Endothelial cell of umbilical vein (primary cell): ENCODE results near the gene CYBA. TPM values are rescaled to one million over a fixed set of nuclear protein-coding genes. Genes with fewer than 3 reads are reported as not detected.

Experiments used
- BruUV-seq: library from RNA; stranded (reverse); fragments of 400-500 nt; replicated peaks from 2 replicates; lab custom pipeline; 2021; lab: Mats Ljungman, UMichigan
- CTCF ChIA-PET: fragments of 300-600, 350-600 bp; sonication (Branson Sonifier 250); formaldehyde crosslinking; loops from one replicate; lab custom pipeline; 2021; ENCODE audit warnings: antibody characterized with exemption, inconsistent platforms; lab: Charles Lee
- POLR2A ChIA-PET: fragments of 300-600, 350-600 bp; sonication (Branson Sonifier 250); formaldehyde crosslinking; loops from one replicate; lab custom pipeline; 2021; ENCODE audit warnings: antibody characterized with exemption, inconsistent platforms; lab: Charles Lee
- DNase-seq: peaks from one replicate; pipeline ENCODE4 v3.0.0-alpha.2; 2011; ENCODE audit warnings: low read depth, low spot score
- FAIRE-seq: peaks from 2 replicates; lab custom pipeline; 2011; peaks lifted over from hg19 to GRCh38; lab: Jason Lieb, UNC
- H2AFZ ChIP-seq: 2 replicates; pipeline ENCODE4 v1.6.0; 2012; ENCODE audit warnings: low read depth, low read length, control low read depth, inconsistent platforms
- H3K27ac ChIP-seq: 2 replicates; pipeline ENCODE4 v1.5.1; 2011; ENCODE audit warnings: low read depth, mild to moderate bottlenecking, control low read depth, low read length, moderate library complexity; ENCODE audit not compliant: insufficient read depth
- H3K27me3 ChIP-seq, 2 experiments: 2 replicates each; pipeline versions ENCODE4 v1.6.0 to v1.6.1; 2011; ENCODE audit warnings: low read length in 2 of 2, mixed read lengths in 1 of 2; ENCODE audit not compliant: control insufficient read depth in 2 of 2, insufficient read depth in 2 of 2
- H3K36me3 ChIP-seq, 2 experiments: 2 replicates in 1 of 2; 3 replicates in 1 of 2; pipeline ENCODE4 v1.5.1; 2011; ENCODE audit warnings: low read length in 2 of 2, mild to moderate bottlenecking in 1 of 2, moderate library complexity in 1 of 2; ENCODE audit not compliant: control insufficient read depth in 2 of 2, insufficient read depth in 2 of 2; ENCODE audit errors: extremely low read depth in 1 of 2
- H3K4me1 ChIP-seq: 3 replicates; pipeline ENCODE4 v1.5.1; 2011; ENCODE audit warnings: mild to moderate bottlenecking, low read length; ENCODE audit not compliant: control insufficient read depth, insufficient read depth; ENCODE audit errors: extremely low read depth
- H3K4me2 ChIP-seq: 2 replicates; pipeline ENCODE4 v1.6.1; 2011; ENCODE audit warnings: low read length, control low read depth, mixed read lengths; ENCODE audit not compliant: insufficient read depth
- H3K4me3 ChIP-seq, 3 experiments: fragments of 200-600 bp in 1 of 3; sonication (generic), shearing (Covaris generic) in 1 of 3; replicated peaks in 1 of 3; 2 replicates each; pipeline ENCODE4 v1.5.1; 2011 to 2016; ENCODE audit warnings: control low read depth in 3 of 3, low read length in 3 of 3, mild to moderate bottlenecking in 2 of 3, inconsistent platforms in 1 of 3, low read depth in 1 of 3, moderate library complexity in 1 of 3; ENCODE audit not compliant: insufficient read depth in 1 of 3
- H3K79me2 ChIP-seq: 2 replicates; pipeline ENCODE4 v1.6.0; 2012; ENCODE audit warnings: low read length, inconsistent platforms; ENCODE audit not compliant: control insufficient read depth, insufficient read depth
- H3K9ac ChIP-seq: replicated peaks from 2 replicates; pipeline ENCODE3; 2011; ENCODE audit warnings: low read length, control low read depth; ENCODE audit not compliant: insufficient read depth; ENCODE audit errors: extremely low read depth
- H3K9me1 ChIP-seq: replicated peaks from 3 replicates; pipeline ENCODE4 v1.6.0; 2011; ENCODE audit warnings: mild to moderate bottlenecking, low read length; ENCODE audit not compliant: control insufficient read depth, insufficient read depth; ENCODE audit errors: extremely low read depth
- H3K9me3 ChIP-seq: replicated peaks from 2 replicates; pipeline ENCODE4 v1.5.1; 2012; ENCODE audit warnings: low read length, inconsistent platforms; ENCODE audit not compliant: control insufficient read depth, insufficient read depth
- H4K20me1 ChIP-seq: replicated peaks from 2 replicates; pipeline ENCODE3; 2011; ENCODE audit warnings: mild to moderate bottlenecking, low read length; ENCODE audit not compliant: control insufficient read depth, insufficient read depth; ENCODE audit errors: extremely low read depth
- CTCF ChIP-seq, 2 donors: IDR thresholded peaks; 1 replicate in 1 of 2; 2 replicates in 1 of 2; pipeline ENCODE4 v1.5.1; 2011; ENCODE audit warnings: low read length in 2 of 2, mild to moderate bottlenecking in 2 of 2, moderate library complexity in 2 of 2, control low read depth in 1 of 2, inconsistent platforms in 1 of 2, low read depth in 1 of 2; ENCODE audit not compliant: insufficient read depth in 1 of 2; ENCODE audit errors: extremely low read depth in 1 of 2
- EZH2 ChIP-seq: IDR thresholded peaks from 2 replicates; pipeline ENCODE4 v1.6.1; 2012; ENCODE audit warnings: borderline replicate concordance, low read depth, mild to moderate bottlenecking, moderate library complexity, low read length, inconsistent platforms; ENCODE audit not compliant: severe bottlenecking
- FOS ChIP-seq: IDR thresholded peaks from 2 replicates; pipeline ENCODE4 v1.6.1; 2011; ENCODE audit warnings: mild to moderate bottlenecking, low read length, moderate library complexity, borderline replicate concordance; ENCODE audit not compliant: insufficient read depth
- GATA2 ChIP-seq: IDR thresholded peaks from 2 replicates; pipeline ENCODE4 v1.7.0; 2011; ENCODE audit warnings: low read depth, mild to moderate bottlenecking, moderate library complexity, mixed read lengths, low read length; ENCODE audit not compliant: insufficient read length, insufficient read depth
- JUN ChIP-seq: IDR thresholded peaks from 2 replicates; pipeline ENCODE4 v1.6.1; 2011; ENCODE audit warnings: borderline replicate concordance, low read depth; ENCODE audit not compliant: insufficient read length, insufficient read depth
- MAX ChIP-seq: IDR thresholded peaks from 2 replicates; pipeline ENCODE4 v1.6.1; 2011; ENCODE audit not compliant: insufficient read depth, insufficient read length
- MYC ChIP-seq: IDR thresholded peaks from one replicate; pipeline ENCODE4 v1.6.1; 2011; ENCODE audit warnings: mild to moderate bottlenecking, low read depth, low read length
- POLR2A ChIP-seq: IDR thresholded peaks from 2 replicates; pipeline ENCODE4 v1.6.1; 2012; ENCODE audit warnings: low read depth, mild to moderate bottlenecking, control low read depth, low read length
- POLR2AphosphoS5 ChIP-seq: IDR thresholded peaks from 2 replicates; pipeline ENCODE4 v1.6.1; 2012; ENCODE audit warnings: low read depth, mild to moderate bottlenecking, control low read depth, low read length, moderate library complexity; ENCODE audit not compliant: insufficient read depth
- dilution Hi-C: fragments of 300-500 bp; cut with MboI; formaldehyde crosslinking; loops from one replicate; pipeline ENCODE4 v1.15.0; 2019; ENCODE audit warnings: low sequenced_read_pairs; ENCODE audit not compliant: extremely low pct_ligation_motif_present
- intact Hi-C: fragments of 100-400 bp; cut with micrococcal nuclease; formaldehyde crosslinking; loops from one replicate; pipeline ENCODE4 v1.10.0; 2022
- polyA plus RNA-seq, 4 experiments: library from polyadenylated mRNA; depleted of rRNA in 3 of 4; stranded (reverse) in 3 of 4; unstranded in 1 of 4; fragments of >200 nt; gene quantifications; 2 replicates each; pipeline versions ENCODE4 v1.2.1 to v1.2.3, GENCODE V29; 2011 to 2012; ENCODE audit warnings: missing spikeins in 1 of 4
- total RNA-seq: library from RNA; stranded (reverse); gene quantifications from 2 replicates; pipeline ENCODE4 v1.2.3, GENCODE V29; 2021

The CYBA gene
- total and polyA plus RNA-seq, 2 donors (not counting 3 experiments of a cell fraction or from before 2014, with no cell fraction given): 37.0 to 77.3 TPM

- intact Hi-C loops: loop anchor here (2.0 kb wide), 1 partner anchor 29 kb away; the partner anchor contains the start of gene MVD
- no peaks in the 10 kb centered on the region for H3K9me3 ChIP-seq
- H3K36me3 ChIP-seq: peaks cover 2 to 4% of the 10 kb centered on the region in 2 experiments
- ChIA-PET POLR2A (no interaction called here), CTCF (interaction anchor here (0.7 kb wide), 1 partner anchor 71 kb away, joined by 3 read pairs; no protein-coding TSS in a partner anchor)
- peak in 1 of 2 donors; percentile 43 for TF ChIP-seq CTCF (IDR thresholded peaks at IDR 0.05; ENCODE audit: extremely low read depth in 1 of 2, insufficient read depth in 1 of 2, low read depth in 1 of 2, low read length in 2 of 2)
- no peak for TF ChIP-seq POLR2A
- no peak for TF ChIP-seq GATA2
- no peak for TF ChIP-seq JUN
- no peak for TF ChIP-seq MYC
- no peak overlapping the region for H2AFZ ChIP-seq
- H3K4me2 ChIP-seq: no peak overlapping the region
- no TSS peak for BruUV-seq
- no peak overlapping the region for H3K27ac ChIP-seq
- peaks cover 0 to 5% of the 10 kb centered on the region in 2 experiments for H3K27me3 ChIP-seq
- no peak overlapping the region for H3K9ac ChIP-seq
- no peak for FAIRE-seq
- no peaks in the 10 kb centered on the region for H3K9me1 ChIP-seq
- DNase-seq: peak; percentile 7
- peaks cover 8% of the 10 kb centered on the region for H3K4me1 ChIP-seq
- no peaks in the 10 kb centered on the region for H4K20me1 ChIP-seq
- no peaks in the 10 kb centered on the region for H3K79me2 ChIP-seq
- peak overlapping the region in 1 of 3 experiments; percentile 38 for H3K4me3 ChIP-seq
- dilution Hi-C loops: no loop called here
These were observed 17.1 kb downstream of the CYBA start for GRCh38 chr16:88633684-88634140.

- POLR2A ChIA-PET: no interaction called here
- H3K36me3 ChIP-seq: peaks cover 2 to 12% of the 10 kb centered on the region in 2 experiments
- FAIRE-seq (no peak), DNase-seq (no peak)
- no TSS peak for BruUV-seq
- H3K4me2 ChIP-seq: no peak overlapping the region
- no peaks in the 10 kb centered on the region for H3K27me3 ChIP-seq
- no peaks in the 10 kb centered on the region for H3K79me2 ChIP-seq
- no peak overlapping the region for H3K4me3 ChIP-seq
- no peak overlapping the region for H3K27ac ChIP-seq
- dilution Hi-C loops: no loop called here
- H3K9ac ChIP-seq: no peak overlapping the region
- CTCF ChIA-PET: no interaction called here
- intact Hi-C loops: no loop called here
- no peaks in the 10 kb centered on the region for H4K20me1 ChIP-seq
- peaks cover 8% of the 10 kb centered on the region for H3K4me1 ChIP-seq
- H2AFZ ChIP-seq: no peak overlapping the region
- H3K9me3 ChIP-seq: no peaks in the 10 kb centered on the region
- TF ChIP-seq MYC: no peak
- no peak for TF ChIP-seq FOS
- TF ChIP-seq MAX: no peak
- no peak for TF ChIP-seq CTCF (IDR thresholded peaks at IDR 0.05; ENCODE audit: extremely low read depth in 1 of 2, insufficient read depth in 1 of 2, low read depth in 1 of 2, low read length in 2 of 2)
- no peak for TF ChIP-seq POLR2A
- no peak for TF ChIP-seq POLR2AphosphoS5
- TF ChIP-seq GATA2: no peak
- no peak for TF ChIP-seq JUN
- no peak for TF ChIP-seq EZH2
- no peaks in the 10 kb centered on the region for H3K9me1 ChIP-seq
These were observed 18.3 kb downstream of the CYBA start for GRCh38 chr16:88632587-88632930.
